Glutamatergic neuron (in vitro differentiated cells): ENCODE data around the gene SLC6A19. TPM values are rescaled to one million over a fixed set of nuclear protein-coding genes. Genes with fewer than 3 reads are reported as not detected.

Experiments
- DNase-seq: peaks from one replicate; pipeline ENCODE4 v3.0.0; 2022
- H3K27ac Mint-ChIP-seq: one replicate; pipeline ENCODE4 v1.8.0; 2020; ENCODE audit warnings: mild to moderate bottlenecking, mixed read lengths, inconsistent platforms; ENCODE audit not compliant: unreplicated experiment
- H3K27me3 Mint-ChIP-seq: one replicate; pipeline ENCODE4 v1.8.0; 2020; ENCODE audit warnings: mild to moderate bottlenecking, moderate library complexity, mixed read lengths, inconsistent platforms; ENCODE audit not compliant: unreplicated experiment
- H3K36me3 Mint-ChIP-seq: one replicate; pipeline ENCODE4 v1.8.0; 2020; ENCODE audit warnings: mild to moderate bottlenecking, mixed read lengths, inconsistent platforms; ENCODE audit not compliant: unreplicated experiment
- H3K4me1 Mint-ChIP-seq: one replicate; pipeline ENCODE4 v1.8.0; 2020; ENCODE audit warnings: mild to moderate bottlenecking, low read depth, mixed read lengths, inconsistent platforms; ENCODE audit not compliant: unreplicated experiment
- H3K4me3 Mint-ChIP-seq: one replicate; pipeline ENCODE4 v1.8.0; 2020; ENCODE audit warnings: mild to moderate bottlenecking, mixed read lengths, inconsistent platforms; ENCODE audit not compliant: unreplicated experiment
- H3K9me3 Mint-ChIP-seq: one replicate; pipeline ENCODE4 v1.8.0; 2020; ENCODE audit warnings: mild to moderate bottlenecking, moderate library complexity, mixed read lengths, inconsistent platforms; ENCODE audit not compliant: unreplicated experiment
- CTCF ChIP-seq: fragments of 200-600 bp; sonication (generic); IDR thresholded peaks from one replicate; pipeline ENCODE4 v1.5.0; 2021; ENCODE audit not compliant: partially characterized antibody, unreplicated experiment
- total RNA-seq: library from RNA; stranded (reverse); fragmentation: NEBNext Ultra II Directional; extraction: Animal tissue kit (Norgen Biotek cat#: 25700); gene quantifications from one replicate; pipeline ENCODE4 v1.2.1, GENCODE V29; 2021; ENCODE audit not compliant: unreplicated experiment

Gene SLC6A19
- total RNA-seq, 1 donor from 2014 or later, result not detected

GRCh38 chr5:1242733-1243486 is 41.5 kb downstream of the SLC6A19 start:
- H3K27ac Mint-ChIP-seq, result no peak overlapping the region
- peaks cover 3% of the 10 kb centered on the region for H3K4me1 Mint-ChIP-seq
- H3K36me3 Mint-ChIP-seq, result no peaks in the 10 kb centered on the region
- H3K27me3 Mint-ChIP-seq, result no peaks in the 10 kb centered on the region
- H3K4me3 Mint-ChIP-seq, result no peak overlapping the region
- DNase-seq, result no peak
- H3K9me3 Mint-ChIP-seq, result peaks cover 6% of the 10 kb centered on the region
- no peak for TF ChIP-seq CTCF

- no peak for TF ChIP-seq CTCF
- DNase-seq, result peak; percentile 45
- H3K36me3 Mint-ChIP-seq, result no peaks in the 10 kb centered on the region
- H3K4me3 Mint-ChIP-seq, result no peak overlapping the region
- no peak overlapping the region for H3K27ac Mint-ChIP-seq
- no peaks in the 10 kb centered on the region for H3K27me3 Mint-ChIP-seq
- peaks cover 6% of the 10 kb centered on the region for H3K9me3 Mint-ChIP-seq
- peaks cover 3% of the 10 kb centered on the region for H3K4me1 Mint-ChIP-seq
These were observed 42.2 kb downstream of the SLC6A19 start for GRCh38 chr5:1243487-1244130.

- DNase-seq, result no peak
- no peaks in the 10 kb centered on the region for H3K36me3 Mint-ChIP-seq
- peaks cover 3% of the 10 kb centered on the region for H3K4me1 Mint-ChIP-seq
- TF ChIP-seq CTCF, result no peak
- H3K4me3 Mint-ChIP-seq, result no peak overlapping the region
- H3K27me3 Mint-ChIP-seq, result no peaks in the 10 kb centered on the region
- H3K9me3 Mint-ChIP-seq, result peaks cover 6% of the 10 kb centered on the region
- no peak overlapping the region for H3K27ac Mint-ChIP-seq
These were observed 42.9 kb downstream of the SLC6A19 start for GRCh38 chr5:1244255-1244654.

- Mint-ChIP-seq H3K36me3 (no peaks in the 10 kb centered on the region), H3K27ac (no peak overlapping the region), H3K4me1 (peaks cover 3% of the 10 kb centered on the region), H3K4me3 (no peak overlapping the region), H3K27me3 (no peaks in the 10 kb centered on the region), H3K9me3 (peaks cover 6% of the 10 kb centered on the region)
- no peak for DNase-seq
- no peak for TF ChIP-seq CTCF
These were observed 43.6 kb downstream of the SLC6A19 start for GRCh38 chr5:1244976-1245375.

- no peaks in the 10 kb centered on the region for H3K36me3 Mint-ChIP-seq
- no peaks in the 10 kb centered on the region for H3K27me3 Mint-ChIP-seq
- no peak overlapping the region for H3K4me3 Mint-ChIP-seq
- no peak overlapping the region for H3K27ac Mint-ChIP-seq
- TF ChIP-seq CTCF, result no peak
- no peak for DNase-seq
- H3K4me1 Mint-ChIP-seq, result peaks cover 3% of the 10 kb centered on the region
- H3K9me3 Mint-ChIP-seq, result peaks cover 3% of the 10 kb centered on the region
These were observed 44.6 kb downstream of the SLC6A19 start for GRCh38 chr5:1245905-1246576.
